Renal pelvis (tissue), 4 donors: ENCODE data around the gene CD47. TPM values are rescaled to one million over a fixed set of nuclear protein-coding genes. Genes with fewer than 3 reads are reported as not detected.

Source experiments
- DNase-seq: peaks from one replicate; pipeline ENCODE4 v3.0.0-alpha.2; 2013
- polyA plus RNA-seq, 3 donors: library from polyadenylated mRNA; unstranded; fragments of 120-200 nt; gene quantifications; one replicate each; pipeline ENCODE4 v1.2.1, GENCODE V29; 2013; ENCODE audit not compliant: insufficient read length in 3 of 3

Gene CD47
- polyA plus RNA-seq, 3 donors = 45.0 to 64.9 (median 55.3) TPM

- no peak for DNase-seq
Measured at GRCh38 chr3:108122276-108122675, 31.4 kb upstream of the CD47 start.

GRCh38 chr3:108119398-108120104, 28.7 kb upstream of the CD47 start:
- no peak for DNase-seq

GRCh38 chr3:108118038-108118768, 27.4 kb upstream of the CD47 start:
- no peak for DNase-seq

- DNase-seq = no peak
Measured at GRCh38 chr3:108117241-108117775, 26.5 kb upstream of the CD47 start.

- no peak for DNase-seq
Measured at GRCh38 chr3:108114423-108115065, 23.7 kb upstream of the CD47 start.

GRCh38 chr3:108113975-108114374, 23.1 kb upstream of the CD47 start:
- no peak for DNase-seq

GRCh38 chr3:108110934-108111333, 20.1 kb upstream of the CD47 start:
- DNase-seq = no peak

GRCh38 chr3:108108416-108108815, 17.6 kb upstream of the CD47 start:
- no peak for DNase-seq

GRCh38 chr3:108106449-108106848, 15.6 kb upstream of the CD47 start:
- DNase-seq = no peak

GRCh38 chr3:108106031-108106430, 15.2 kb upstream of the CD47 start:
- DNase-seq = no peak

- DNase-seq = no peak
Measured at GRCh38 chr3:108103886-108104797, 13.3 kb upstream of the CD47 start.

- no peak for DNase-seq
Measured at GRCh38 chr3:108103040-108103751, 12.4 kb upstream of the CD47 start.

- no peak for DNase-seq
Measured at GRCh38 chr3:108102420-108103039, 11.7 kb upstream of the CD47 start.

GRCh38 chr3:108100906-108101660, 10.3 kb upstream of the CD47 start:
- DNase-seq = no peak

GRCh38 chr3:108099679-108100428, 9.0 kb upstream of the CD47 start:
- DNase-seq = no peak

- DNase-seq = no peak
Measured at GRCh38 chr3:108099244-108099643, 8.4 kb upstream of the CD47 start.

- DNase-seq = no peak
Measured at GRCh38 chr3:108098003-108098370, 7.2 kb upstream of the CD47 start.

GRCh38 chr3:108097322-108098002, 6.6 kb upstream of the CD47 start:
- DNase-seq = no peak
